T follicular helper cell (primary cell): Measurements from ENCODE around the gene PTPRN2.
"Not testable (repeated sequence)": the region's sequence is repeated elsewhere in the genome, so short reads cannot be mapped to it uniquely, and the experiment has no call there.

Source experiments
- DNase-seq: peaks from one replicate; pipeline ENCODE4 v3.0.0-alpha.2; 2020; ENCODE audit warnings: low read depth

The PTPRN2 gene

GRCh38 chr7:157731126-157731525, 856.5 kb downstream of the PTPRN2 start:
- DNase-seq: no peak

GRCh38 chr7:157730614-157731013, 857.0 kb downstream of the PTPRN2 start:
- no peak for DNase-seq

- DNase-seq: no peak
Measured at GRCh38 chr7:157729566-157729965, 858.1 kb downstream of the PTPRN2 start.

- no peak for DNase-seq
Measured at GRCh38 chr7:157727964-157728615, 859.5 kb downstream of the PTPRN2 start.

GRCh38 chr7:157726764-157727163, 860.9 kb downstream of the PTPRN2 start:
- no peak for DNase-seq

GRCh38 chr7:157725312-157725711, 862.3 kb downstream of the PTPRN2 start:
- DNase-seq: not testable (repeated sequence)

- DNase-seq: no peak
Measured at GRCh38 chr7:157723205-157723604, 864.4 kb downstream of the PTPRN2 start.

- DNase-seq: no peak
Measured at GRCh38 chr7:157722137-157723060, 865.2 kb downstream of the PTPRN2 start.

GRCh38 chr7:157721468-157722136, 866.0 kb downstream of the PTPRN2 start:
- no peak for DNase-seq

- no peak for DNase-seq
Measured at GRCh38 chr7:157719705-157720655, 867.6 kb downstream of the PTPRN2 start.

- DNase-seq: no peak
Measured at GRCh38 chr7:157719008-157719682, 868.5 kb downstream of the PTPRN2 start.

- DNase-seq: no peak
Measured at GRCh38 chr7:157718303-157719007, 869.2 kb downstream of the PTPRN2 start.

GRCh38 chr7:157717211-157718174, 870.1 kb downstream of the PTPRN2 start:
- no peak for DNase-seq

GRCh38 chr7:157715938-157716280, 871.7 kb downstream of the PTPRN2 start:
- no peak for DNase-seq

- no peak for DNase-seq
Measured at GRCh38 chr7:157715071-157715937, 872.3 kb downstream of the PTPRN2 start.

GRCh38 chr7:157714166-157715070, 873.2 kb downstream of the PTPRN2 start:
- no peak for DNase-seq

GRCh38 chr7:157713591-157713990, 874.0 kb downstream of the PTPRN2 start:
- no peak for DNase-seq
